ENCODE data around the gene PPFIBP2. TPM values are rescaled to one million over a fixed set of nuclear protein-coding genes. Genes with fewer than 3 reads are reported as not detected.

Gene PPFIBP2
- total RNA-seq, 1 donor from 2014 or later, result 8.7 TPM

DNA sequence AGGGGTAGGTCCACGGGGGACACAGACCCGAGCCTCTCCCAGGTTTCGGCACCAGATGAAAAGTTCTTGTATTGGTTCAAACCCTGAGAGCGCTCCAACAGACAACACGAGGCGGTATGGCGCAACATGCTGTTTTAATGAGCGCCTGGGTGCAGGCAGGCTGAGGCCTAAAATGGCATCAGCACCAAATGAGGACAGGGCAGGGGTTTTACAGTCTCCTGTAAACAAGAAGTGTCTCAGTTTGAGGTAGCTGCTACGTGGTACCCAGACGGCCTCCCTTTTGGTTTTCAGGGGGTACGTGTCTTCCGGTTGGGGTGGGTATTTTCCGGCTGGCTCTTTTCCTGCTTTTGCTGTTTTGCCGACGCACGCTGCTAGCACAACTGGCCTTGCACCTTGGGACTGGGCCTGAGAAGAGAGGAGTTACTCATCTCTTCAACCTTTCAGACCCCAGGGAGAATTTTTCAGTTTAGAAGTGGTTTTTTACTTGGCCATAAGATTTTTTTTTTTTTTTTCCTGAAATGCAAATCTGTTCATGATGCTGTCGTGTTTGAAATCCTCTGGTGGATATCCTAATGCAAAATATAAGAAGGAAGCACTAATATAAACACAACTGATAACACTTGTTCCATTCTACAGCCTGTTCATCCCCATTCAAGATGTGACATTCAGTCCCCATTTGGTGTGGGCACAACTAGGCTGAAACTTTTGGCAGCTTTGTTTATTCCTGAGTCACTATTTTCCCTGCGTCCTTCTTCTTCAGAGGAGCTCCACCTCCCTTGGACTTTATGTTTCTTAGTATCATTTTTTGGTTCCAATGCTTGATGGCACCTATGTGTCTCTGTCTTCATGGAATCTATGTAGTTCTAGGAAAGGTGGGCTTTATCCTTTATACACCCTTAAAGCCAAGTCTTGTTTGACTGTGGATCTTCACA, 6.5 kb downstream of the PPFIBP2 start:
- no peak overlapping the region for H3K4me2 ChIP-seq
- TF ChIP-seq EZH2phosphoT487 (IDR thresholded peaks at IDR 0.05) (no peak), EZH2 (IDR thresholded peaks at IDR 0.05) (no peak)
- TF ChIP-seq, protein P1, sequence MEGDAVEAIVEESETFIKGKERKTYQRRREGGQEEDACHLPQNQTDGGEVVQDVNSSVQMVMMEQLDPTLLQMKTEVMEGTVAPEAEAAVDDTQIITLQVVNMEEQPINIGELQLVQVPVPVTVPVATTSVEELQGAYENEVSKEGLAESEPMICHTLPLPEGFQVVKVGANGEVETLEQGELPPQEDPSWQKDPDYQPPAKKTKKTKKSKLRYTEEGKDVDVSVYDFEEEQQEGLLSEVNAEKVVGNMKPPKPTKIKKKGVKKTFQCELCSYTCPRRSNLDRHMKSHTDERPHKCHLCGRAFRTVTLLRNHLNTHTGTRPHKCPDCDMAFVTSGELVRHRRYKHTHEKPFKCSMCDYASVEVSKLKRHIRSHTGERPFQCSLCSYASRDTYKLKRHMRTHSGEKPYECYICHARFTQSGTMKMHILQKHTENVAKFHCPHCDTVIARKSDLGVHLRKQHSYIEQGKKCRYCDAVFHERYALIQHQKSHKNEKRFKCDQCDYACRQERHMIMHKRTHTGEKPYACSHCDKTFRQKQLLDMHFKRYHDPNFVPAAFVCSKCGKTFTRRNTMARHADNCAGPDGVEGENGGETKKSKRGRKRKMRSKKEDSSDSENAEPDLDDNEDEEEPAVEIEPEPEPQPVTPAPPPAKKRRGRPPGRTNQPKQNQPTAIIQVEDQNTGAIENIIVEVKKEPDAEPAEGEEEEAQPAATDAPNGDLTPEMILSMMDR (IDR thresholded peaks at IDR 0.05), result no peak
- peaks cover 9% of the 10 kb centered on the region for H3K27me3 ChIP-seq
- no peaks in the 10 kb centered on the region for H3K79me2 ChIP-seq (ENCODE audit: low read depth)
- Mint-ChIP-seq H3K4me1 (peaks cover 11% of the 10 kb centered on the region), H3K27ac (no peak overlapping the region), H3K27me3 (ENCODE audit: insufficient read depth, low read depth) (peaks cover 12% of the 10 kb centered on the region), H3K9me3 (peaks cover 6% of the 10 kb centered on the region), H3K4me3 (no peak overlapping the region), H3K36me3 (no peaks in the 10 kb centered on the region)
- H3K9me3 ChIP-seq (ENCODE audit: low read depth), result no peaks in the 10 kb centered on the region
- H3K4me3 ChIP-seq, result no peak overlapping the region
- H3K27ac ChIP-seq, result no peak overlapping the region
- H3K4me1 ChIP-seq, result no peaks in the 10 kb centered on the region
- H3F3A ChIP-seq (ENCODE audit: low read depth), result no peaks in the 10 kb centered on the region
- no peak for DNase-seq (ENCODE audit: low spot score)
- no peaks in the 10 kb centered on the region for H4K20me1 ChIP-seq (ENCODE audit: low read depth)
- no peak overlapping the region for H2AFZ ChIP-seq (replicated peaks)
- H3K36me3 ChIP-seq, result no peaks in the 10 kb centered on the region
- H3K9ac ChIP-seq, result no peak overlapping the region

DNA sequence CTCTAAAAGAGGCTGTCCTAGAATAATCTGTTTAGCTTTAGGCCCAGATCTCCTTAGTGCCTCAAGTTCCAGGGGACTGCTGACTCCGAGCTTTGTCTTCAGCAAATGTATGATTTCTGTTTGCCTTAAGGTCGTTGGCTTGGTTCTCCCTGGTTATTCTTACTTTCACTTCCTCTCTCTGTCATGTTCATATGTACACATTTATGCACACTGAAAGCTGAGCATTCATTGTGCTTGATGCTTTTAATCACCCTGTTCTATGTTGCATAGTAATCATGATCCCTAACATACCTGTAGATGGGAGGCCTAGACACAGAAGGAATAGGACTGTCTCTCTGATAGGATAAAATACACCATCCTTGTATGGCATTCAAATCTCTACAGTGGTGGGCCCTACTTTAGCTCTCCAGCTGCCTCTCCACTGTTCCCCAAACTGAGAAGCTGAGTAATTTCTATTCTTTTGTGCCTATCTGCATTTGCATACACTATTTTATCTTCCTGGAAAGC, 7.2 kb downstream of the PPFIBP2 start:
- Mint-ChIP-seq H3K4me1 (peaks cover 6% of the 10 kb centered on the region), H3K27me3 (ENCODE audit: insufficient read depth, low read depth) (peaks cover 15% of the 10 kb centered on the region)

DNA sequence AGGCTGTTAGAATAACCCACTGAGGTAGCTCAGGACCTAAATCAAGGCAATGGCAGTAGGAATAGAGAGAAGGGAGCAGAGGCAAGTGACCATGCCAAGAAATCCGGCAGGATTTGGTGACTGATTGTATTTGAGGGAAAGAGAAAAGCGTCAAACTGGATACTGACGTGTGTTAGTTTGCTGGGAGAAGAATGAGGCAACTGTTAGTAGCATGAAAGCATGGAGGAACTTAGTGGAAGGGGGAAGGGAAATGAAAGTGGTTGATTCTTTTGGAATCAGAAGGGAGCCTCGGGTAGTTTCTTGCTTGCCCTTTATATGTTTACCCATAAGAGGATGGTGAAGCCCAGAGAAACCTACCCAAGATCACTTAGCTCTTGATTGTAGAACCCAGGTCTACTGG, 8.3 kb downstream of the PPFIBP2 start:
- no peaks in the 10 kb centered on the region for H3K36me3 Mint-ChIP-seq
- H3K9ac ChIP-seq, result no peak overlapping the region
- H4K20me1 ChIP-seq (ENCODE audit: low read depth), result no peaks in the 10 kb centered on the region

More for the DNA sequence above, 7.2 kb downstream of the PPFIBP2 start:
- Histone ChIP-seq H3K4me3 (no peak overlapping the region), H3K79me2 (ENCODE audit: low read depth) (no peaks in the 10 kb centered on the region), H3K27me3 (peaks cover under 1% of the 10 kb centered on the region), H3K4me1 (no peaks in the 10 kb centered on the region), H3F3A (ENCODE audit: low read depth) (no peaks in the 10 kb centered on the region), H3K9me3 (ENCODE audit: low read depth) (no peaks in the 10 kb centered on the region), H3K9ac (no peak overlapping the region), H3K36me3 (no peaks in the 10 kb centered on the region), H3K27ac (no peak overlapping the region), H2AFZ (replicated peaks) (no peak overlapping the region), H3K4me2 (no peak overlapping the region), H4K20me1 (ENCODE audit: low read depth) (no peaks in the 10 kb centered on the region)
- no peak for DNase-seq (ENCODE audit: low spot score)
- H3K9me3 Mint-ChIP-seq, result peaks cover 6% of the 10 kb centered on the region
- no peak for TF ChIP-seq EZH2phosphoT487 (IDR thresholded peaks at IDR 0.05)
- TF ChIP-seq, protein P1 (IDR thresholded peaks at IDR 0.05), result no peak
- TF ChIP-seq EZH2 (IDR thresholded peaks at IDR 0.05), result no peak
- H3K4me3 Mint-ChIP-seq, result no peak overlapping the region
- no peak overlapping the region for H3K27ac Mint-ChIP-seq
- H3K36me3 Mint-ChIP-seq, result no peaks in the 10 kb centered on the region

More for the DNA sequence above, 8.3 kb downstream of the PPFIBP2 start:
- H3K27me3 Mint-ChIP-seq (ENCODE audit: insufficient read depth, low read depth), result peaks cover 16% of the 10 kb centered on the region
- Histone ChIP-seq H3K9me3 (ENCODE audit: low read depth) (no peaks in the 10 kb centered on the region), H3F3A (ENCODE audit: low read depth) (no peaks in the 10 kb centered on the region), H3K27me3 (no peaks in the 10 kb centered on the region), H3K79me2 (ENCODE audit: low read depth) (no peaks in the 10 kb centered on the region), H3K4me2 (no peak overlapping the region), H3K27ac (no peak overlapping the region), H2AFZ (replicated peaks) (no peak overlapping the region), H3K4me3 (no peak overlapping the region), H3K36me3 (no peaks in the 10 kb centered on the region), H3K4me1 (no peaks in the 10 kb centered on the region)
- no peak for DNase-seq (ENCODE audit: low spot score)
- no peak for TF ChIP-seq EZH2 (IDR thresholded peaks at IDR 0.05)
- TF ChIP-seq EZH2phosphoT487 (IDR thresholded peaks at IDR 0.05), result no peak
- TF ChIP-seq, protein P1 (IDR thresholded peaks at IDR 0.05), result no peak
- H3K4me1 Mint-ChIP-seq, result peaks cover 6% of the 10 kb centered on the region
- peaks cover 6% of the 10 kb centered on the region for H3K9me3 Mint-ChIP-seq
- H3K4me3 Mint-ChIP-seq, result no peak overlapping the region
- no peak overlapping the region for H3K27ac Mint-ChIP-seq

Measured in neural progenitor cell (in vitro differentiated cells).